NB4 (cell line): ENCODE measurements around the gene SCEL.

Experiments used
- DNase-seq: peaks from one replicate; pipeline ENCODE4 v3.0.0; 2010; ENCODE audit warnings: low read depth
- H3K4me3 ChIP-seq: one replicate; pipeline ENCODE4 v1.5.1; 2011; ENCODE audit warnings: mild to moderate bottlenecking, low read depth, low read length, moderate library complexity
- MYC ChIP-seq: IDR thresholded peaks from 2 replicates; pipeline ENCODE4 v1.6.1; 2011; ENCODE audit warnings: low read depth, low read length
- POLR2A ChIP-seq: IDR thresholded peaks from 2 replicates; pipeline ENCODE4 v1.6.1; 2011; ENCODE audit warnings: mild to moderate bottlenecking; ENCODE audit not compliant: insufficient read length; ENCODE audit errors: extremely low read depth
- TF ChIP-seq, protein P1 (sequence below): IDR thresholded peaks from one replicate; pipeline ENCODE4 v1.5.1; 2012; ENCODE audit warnings: low read depth, low read length
- TF ChIP-seq, protein P2 (sequence below): IDR thresholded peaks from 2 replicates; pipeline ENCODE4 v1.6.1; 2011; ENCODE audit warnings: low read depth, low read length

The SCEL gene

GRCh38 chr13:77691871-77692270, 156.4 kb downstream of the SCEL start:
- no peak overlapping the region for H3K4me3 ChIP-seq
- DNase-seq: no peak
- TF ChIP-seq, protein P1, sequence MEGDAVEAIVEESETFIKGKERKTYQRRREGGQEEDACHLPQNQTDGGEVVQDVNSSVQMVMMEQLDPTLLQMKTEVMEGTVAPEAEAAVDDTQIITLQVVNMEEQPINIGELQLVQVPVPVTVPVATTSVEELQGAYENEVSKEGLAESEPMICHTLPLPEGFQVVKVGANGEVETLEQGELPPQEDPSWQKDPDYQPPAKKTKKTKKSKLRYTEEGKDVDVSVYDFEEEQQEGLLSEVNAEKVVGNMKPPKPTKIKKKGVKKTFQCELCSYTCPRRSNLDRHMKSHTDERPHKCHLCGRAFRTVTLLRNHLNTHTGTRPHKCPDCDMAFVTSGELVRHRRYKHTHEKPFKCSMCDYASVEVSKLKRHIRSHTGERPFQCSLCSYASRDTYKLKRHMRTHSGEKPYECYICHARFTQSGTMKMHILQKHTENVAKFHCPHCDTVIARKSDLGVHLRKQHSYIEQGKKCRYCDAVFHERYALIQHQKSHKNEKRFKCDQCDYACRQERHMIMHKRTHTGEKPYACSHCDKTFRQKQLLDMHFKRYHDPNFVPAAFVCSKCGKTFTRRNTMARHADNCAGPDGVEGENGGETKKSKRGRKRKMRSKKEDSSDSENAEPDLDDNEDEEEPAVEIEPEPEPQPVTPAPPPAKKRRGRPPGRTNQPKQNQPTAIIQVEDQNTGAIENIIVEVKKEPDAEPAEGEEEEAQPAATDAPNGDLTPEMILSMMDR: no peak
- TF ChIP-seq POLR2A: no peak
- TF ChIP-seq MYC: no peak
- TF ChIP-seq, protein P2, sequence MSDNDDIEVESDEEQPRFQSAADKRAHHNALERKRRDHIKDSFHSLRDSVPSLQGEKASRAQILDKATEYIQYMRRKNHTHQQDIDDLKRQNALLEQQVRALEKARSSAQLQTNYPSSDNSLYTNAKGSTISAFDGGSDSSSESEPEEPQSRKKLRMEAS: no peak

DNA sequence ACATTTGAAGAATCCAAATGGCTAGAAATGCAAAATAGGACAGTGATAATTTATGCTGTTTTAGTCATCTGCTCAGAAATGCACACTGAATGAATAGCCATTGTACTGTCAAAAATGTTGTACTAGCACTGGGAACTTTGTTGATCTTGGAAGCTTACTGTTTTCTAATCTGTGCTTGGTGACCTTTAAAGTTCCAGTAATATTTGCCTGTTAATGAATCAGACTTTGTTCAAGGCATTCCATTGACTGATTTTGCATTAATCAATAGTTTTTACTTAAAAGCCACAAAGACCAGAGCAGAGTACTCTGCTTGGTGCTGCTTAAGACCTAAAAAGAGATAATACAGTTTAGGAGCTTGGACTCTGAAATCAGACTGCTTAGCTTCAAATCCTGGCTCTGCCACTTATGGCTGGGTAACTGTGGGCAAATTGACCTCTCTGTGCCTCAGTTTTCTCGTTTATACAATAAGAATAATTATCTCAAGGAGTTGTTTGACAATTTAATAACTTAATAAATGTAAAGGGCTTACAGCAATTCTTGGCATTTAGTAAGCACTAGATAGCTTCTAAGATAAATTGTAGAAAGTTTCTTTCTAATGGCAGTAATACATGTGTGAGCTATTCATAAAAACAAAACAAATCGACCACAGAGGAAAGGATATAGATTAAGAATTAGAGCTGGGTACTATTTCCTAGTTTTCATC, 157.4 kb downstream of the SCEL start:
- no peak for DNase-seq
- TF ChIP-seq MYC: no peak
- TF ChIP-seq, protein P1: no peak
- TF ChIP-seq, protein P2: no peak
- TF ChIP-seq POLR2A: no peak
- no peak overlapping the region for H3K4me3 ChIP-seq

DNA sequence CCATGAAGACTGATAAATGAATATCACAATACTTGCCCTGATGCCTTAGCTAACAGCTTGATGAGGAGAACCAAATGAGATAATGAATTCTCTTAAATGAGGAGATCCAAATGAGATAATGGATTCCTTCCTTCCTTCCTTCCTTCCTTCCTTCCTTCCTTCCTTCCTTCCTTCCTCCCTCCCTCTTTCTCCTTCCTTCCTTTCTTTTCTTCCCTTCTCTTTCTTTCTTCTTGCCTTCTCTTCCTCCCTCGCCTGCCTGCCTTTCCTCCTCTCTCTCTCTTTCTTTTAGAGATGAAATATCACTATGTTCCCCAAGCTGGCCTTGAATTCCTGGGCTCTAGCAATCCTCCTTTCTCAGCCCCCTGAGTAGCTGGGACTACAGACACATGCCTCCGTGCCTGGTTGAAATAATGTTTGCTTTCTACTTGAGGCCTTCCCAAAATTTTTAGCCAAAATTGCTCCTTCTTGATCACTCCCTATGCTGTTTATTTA, 158.0 kb downstream of the SCEL start:
- H3K4me3 ChIP-seq: no peak overlapping the region
- TF ChIP-seq, protein P2: no peak
- TF ChIP-seq MYC: no peak
- no peak for TF ChIP-seq POLR2A
- no peak for DNase-seq
